Heart left ventricle (tissue), 13 donors: ENCODE results near the gene CCL8.

Experiments
- POLR2A ChIP-seq, 2 donors: fragments of 450-650 bp; IDR thresholded peaks; one replicate each; pipeline ENCODE4 v1.6.1; 2017; ENCODE audit warnings: antibody characterized with exemption in 2 of 2, mild to moderate bottlenecking in 2 of 2, moderate library complexity in 2 of 2
- TF ChIP-seq, protein P1 (sequence below), 12 donors: fragments of 200-600 bp; sonication (generic) in 4 of 12; IDR thresholded peaks; one replicate each; pipeline versions ENCODE4 v1.5.0 to v1.8.0; 2018 to 2022; ENCODE audit warnings: antibody characterized with exemption in 12 of 12, mild to moderate bottlenecking in 5 of 12
- donor health status: ischemic (EF 13 %, LVEDD 7.1; RV severe dilation, severe dysfunction).
- donor health status: DM: no; HTN: yes; CAD: no.
- donor health status: DM: no; HTN: no; CAD: no.
- donor health status: ischemic (EF 25% LVEDD 6.9; RV normal size, moderate dysfunction).
- donor health status: ischemic (EF 25% LVEDD 5.7; RV mildly dilated, moderate dysfunction).
- donor health status: ischemic (EF 35%, LVEDD 5.7; RV mildly dilated, moderate dysfunction).
- donor health status: nonischemic (EF 11% LVEDD 7.7; RV severe dilation, severe dysfunction).
- donor health status: DM: yes; HTN: yes; CAD: no.
- donor health status: PGD.
- donor health status: ischemic (EF 29% LVEDD 5.4; RV normal size, mild dysfunction).
- donor health status: nonischemic (EF 23%, LVEDD 6.1; RV moderate dilation, normal function).

- TF ChIP-seq, protein P1, sequence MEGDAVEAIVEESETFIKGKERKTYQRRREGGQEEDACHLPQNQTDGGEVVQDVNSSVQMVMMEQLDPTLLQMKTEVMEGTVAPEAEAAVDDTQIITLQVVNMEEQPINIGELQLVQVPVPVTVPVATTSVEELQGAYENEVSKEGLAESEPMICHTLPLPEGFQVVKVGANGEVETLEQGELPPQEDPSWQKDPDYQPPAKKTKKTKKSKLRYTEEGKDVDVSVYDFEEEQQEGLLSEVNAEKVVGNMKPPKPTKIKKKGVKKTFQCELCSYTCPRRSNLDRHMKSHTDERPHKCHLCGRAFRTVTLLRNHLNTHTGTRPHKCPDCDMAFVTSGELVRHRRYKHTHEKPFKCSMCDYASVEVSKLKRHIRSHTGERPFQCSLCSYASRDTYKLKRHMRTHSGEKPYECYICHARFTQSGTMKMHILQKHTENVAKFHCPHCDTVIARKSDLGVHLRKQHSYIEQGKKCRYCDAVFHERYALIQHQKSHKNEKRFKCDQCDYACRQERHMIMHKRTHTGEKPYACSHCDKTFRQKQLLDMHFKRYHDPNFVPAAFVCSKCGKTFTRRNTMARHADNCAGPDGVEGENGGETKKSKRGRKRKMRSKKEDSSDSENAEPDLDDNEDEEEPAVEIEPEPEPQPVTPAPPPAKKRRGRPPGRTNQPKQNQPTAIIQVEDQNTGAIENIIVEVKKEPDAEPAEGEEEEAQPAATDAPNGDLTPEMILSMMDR (IDR thresholded peaks at IDR 0.05) = no peak
- no peak for TF ChIP-seq POLR2A (IDR thresholded peaks at IDR 0.05)
Measured at GRCh38 chr17:34358631-34359030, 39.4 kb downstream of the CCL8 start.
